ENCODE results near the gene RXRB. TPM values are rescaled to one million over a fixed set of nuclear protein-coding genes. Genes with fewer than 3 reads are reported as not detected.

Gene RXRB
- total and polyA plus RNA-seq, 8 donors: 20.1 to 68.3 (median 24.6) TPM

DNA sequence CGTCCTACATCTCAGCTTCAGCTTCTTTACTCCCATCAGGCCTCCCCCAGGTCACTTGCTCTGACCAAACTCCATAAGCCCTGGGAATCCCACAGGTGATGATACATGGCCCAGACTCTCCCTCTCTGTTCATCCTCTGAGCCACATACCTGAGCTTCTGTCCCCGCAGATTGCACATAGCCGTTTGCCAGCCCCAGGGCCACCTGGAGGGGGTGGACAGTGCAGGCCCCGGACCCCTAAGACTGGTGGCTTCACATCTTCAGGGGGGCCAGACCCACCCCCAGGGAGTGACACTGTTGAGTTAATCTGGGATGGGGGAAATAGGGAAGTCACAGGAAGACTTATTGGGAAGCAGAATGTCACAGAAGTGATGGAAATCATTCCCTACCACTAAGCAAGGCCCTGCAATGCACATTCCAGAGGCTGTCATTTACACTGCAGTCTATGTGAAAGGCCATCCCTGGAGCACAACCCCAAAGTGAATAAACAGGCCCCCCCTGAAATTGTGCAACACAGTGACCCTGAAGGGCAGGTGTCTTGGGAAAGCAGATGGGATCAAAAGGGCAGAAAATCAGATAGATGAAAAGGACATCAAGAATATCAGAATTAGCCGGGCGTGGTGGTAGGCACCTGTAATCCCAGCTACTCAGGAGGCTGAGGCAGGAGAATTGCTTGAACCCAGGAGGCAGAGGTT, 2.2 kb downstream of the RXRB start:
- intact Hi-C loops (cut with DNase I): no loop called here
- Histone ChIP-seq H3K4me3 (no peak overlapping the region), H3K9me3 (no peaks in the 10 kb centered on the region), H3K36me3 (peaks cover 0 to 38% (median 29%) of the 10 kb centered on the region in 3 donors), H3K4me1 (peaks cover 10 to 24% (median 24%) of the 10 kb centered on the region in 3 donors), H3K27ac (no peak overlapping the region), H3K27me3 (no peaks in the 10 kb centered on the region)
- DNase-seq (peak in 1 of 6 donors; percentile 27), FAIRE-seq (no peak), ATAC-seq (no peak)
- WGBS, 2 donors: 44 to 45% methylated on average over 6 of the region's 6 CpGs
- no peak for TF ChIP-seq CTCF (IDR thresholded peaks at IDR 0.05)

- no peak for FAIRE-seq
- TF ChIP-seq CTCF (IDR thresholded peaks at IDR 0.05): peak; percentile 48 to 70 (median 60)
- peak; percentile 25 to 50 (median 44) for ATAC-seq
- H3K4me1 ChIP-seq: peaks cover 12 to 25% (median 20%) of the 10 kb centered on the region in 3 donors
- H3K9me3 ChIP-seq: no peaks in the 10 kb centered on the region
- H3K27me3 ChIP-seq: no peaks in the 10 kb centered on the region
- peaks cover 0 to 31% (median 21%) of the 10 kb centered on the region in 3 donors for H3K36me3 ChIP-seq
- intact Hi-C loops (cut with DNase I): no loop called here
- H3K27ac ChIP-seq: no peak overlapping the region
- WGBS, 2 donors: 16 to 17% methylated on average over 12 of the region's 12 CpGs
- DNase-seq: peak in 4 of 6 donors; percentile 68 to 87 (median 72)
- H3K4me3 ChIP-seq: no peak overlapping the region
Measured at GRCh38 chr6:33197431-33198048, 2.9 kb downstream of the RXRB start.

- ATAC-seq (no peak), DNase-seq (peak in 1 of 6 donors; percentile 29), FAIRE-seq (no peak)
- 79 to 82% methylated on average over 15 of the region's 15 CpGs for WGBS, 2 donors
- Histone ChIP-seq H3K4me1 (peaks cover 15 to 24% (median 16%) of the 10 kb centered on the region in 3 donors), H3K27me3 (no peaks in the 10 kb centered on the region), H3K36me3 (peaks cover 0 to 25% (median 18%) of the 10 kb centered on the region in 3 donors), H3K27ac (no peak overlapping the region), H3K9me3 (no peaks in the 10 kb centered on the region), H3K4me3 (no peak overlapping the region)
- intact Hi-C loops (cut with DNase I): no loop called here
- no peak for TF ChIP-seq CTCF (IDR thresholded peaks at IDR 0.05)
Measured at GRCh38 chr6:33195304-33196165, 4.9 kb downstream of the RXRB start.

GRCh38 chr6:33194431-33194979, 6.0 kb downstream of the RXRB start:
- WGBS, 2 donors: 83 to 85% methylated on average over 8 of the region's 8 CpGs
- Histone ChIP-seq H3K27ac (no peak overlapping the region), H3K4me3 (no peak overlapping the region), H3K36me3 (peaks cover 0 to 25% (median 18%) of the 10 kb centered on the region in 3 donors), H3K9me3 (no peaks in the 10 kb centered on the region), H3K27me3 (no peaks in the 10 kb centered on the region), H3K4me1 (peaks cover 15 to 24% (median 16%) of the 10 kb centered on the region in 3 donors)
- TF ChIP-seq CTCF (IDR thresholded peaks at IDR 0.05): no peak
- FAIRE-seq (no peak), ATAC-seq (no peak), DNase-seq (no peak)
- intact Hi-C loops (cut with DNase I): no loop called here
